HepG2 (cell line): ENCODE measurements around the gene COPZ1. TPM values are rescaled to one million over a fixed set of nuclear protein-coding genes. Genes with fewer than 3 reads are reported as not detected.

ENCODE experiments used
- ATF7 ChIP-seq, 2 experiments: fragments of 450-650 bp in 1 of 2; sonication (generic) in 1 of 2; formaldehyde crosslinking in 1 of 2; IDR thresholded peaks; 2 replicates each; pipeline versions ENCODE4 v1.4.0 to v1.6.1; 2016 to 2020; ENCODE audit warnings: antibody characterized with exemption in 1 of 2, mild to moderate bottlenecking in 1 of 2, missing genetic modification reagents in 1 of 2
- DMAP1 ChIP-seq: IDR thresholded peaks from 2 replicates; pipeline ENCODE4 v1.6.1; 2016
- DRAP1 ChIP-seq: IDR thresholded peaks from 2 replicates; pipeline ENCODE4 v1.6.1; 2016; ENCODE audit warnings: missing genetic modification reagents, missing compliant biosample characterization
- ELF4 ChIP-seq: sonication (generic); formaldehyde crosslinking; IDR thresholded peaks from 2 replicates; pipeline ENCODE4 v1.5.0; 2020; ENCODE audit warnings: missing genetic modification reagents, mild to moderate bottlenecking, moderate library complexity, borderline replicate concordance
- EZH2 ChIP-seq: conservative IDR thresholded peaks from 2 replicates; pipeline ENCODE4 v1.6.1; 2012; ENCODE audit warnings: mild to moderate bottlenecking, low read depth, low read length, moderate library complexity
- GTF3A ChIP-seq: sonication (generic); formaldehyde crosslinking; conservative IDR thresholded peaks from 2 replicates; pipeline ENCODE4 v1.4.0; 2020; ENCODE audit warnings: mild to moderate bottlenecking, missing genetic modification reagents
- HNRNPK ChIP-seq: fragments of 200-400 bp; formaldehyde crosslinking; IDR thresholded peaks from 2 replicates; pipeline ENCODE4 v1.6.1; 2018; ENCODE audit warnings: low read length, low read depth, moderate library complexity, mild to moderate bottlenecking; ENCODE audit not compliant: poor library complexity, severe bottlenecking
- MAFK ChIP-seq, 2 experiments: IDR thresholded peaks in 1 of 2; conservative IDR thresholded peaks in 1 of 2; 2 replicates each; pipeline ENCODE4 v1.6.1; 2011; ENCODE audit warnings: improper control_type of control experiment in 2 of 2, low read length in 2 of 2
- MED1 ChIP-seq: sonication (generic); formaldehyde crosslinking; IDR thresholded peaks from 2 replicates; pipeline ENCODE4 v1.4.0; 2020; ENCODE audit warnings: missing genetic modification reagents
- NKX3-1 ChIP-seq: sonication (generic); formaldehyde crosslinking; IDR thresholded peaks from 2 replicates; pipeline ENCODE4 v1.5.0; 2020; ENCODE audit warnings: missing genetic modification reagents
- PAF1 ChIP-seq: IDR thresholded peaks from 2 replicates; pipeline ENCODE4 v1.6.1; 2016; ENCODE audit warnings: missing genetic modification reagents, missing compliant biosample characterization
- PCBP2 ChIP-seq: fragments of 200-400 bp; formaldehyde crosslinking; optimal IDR thresholded peaks from 2 replicates; pipeline ENCODE3; 2018; ENCODE audit warnings: low read length, low read depth; ENCODE audit not compliant: poor library complexity, severe bottlenecking
- POLR2AphosphoS5 ChIP-seq: IDR thresholded peaks from 2 replicates; pipeline ENCODE4 v1.6.1; 2012; ENCODE audit warnings: low read depth, low read length
- RELA ChIP-seq: sonication (generic); formaldehyde crosslinking; IDR thresholded peaks from 2 replicates; pipeline ENCODE4 v1.4.0; 2020; ENCODE audit warnings: missing genetic modification reagents
- ZFAT ChIP-seq: sonication (generic); formaldehyde crosslinking; conservative IDR thresholded peaks from 2 replicates; pipeline ENCODE4 v1.8.1; 2023; ENCODE audit warnings: missing genetic modification reagents, inconsistent platforms
- ZMYM4 ChIP-seq: sonication (generic); formaldehyde crosslinking; IDR thresholded peaks from 2 replicates; pipeline ENCODE4 v1.8.1; 2023; ENCODE audit warnings: mild to moderate bottlenecking, missing genetic modification reagents
- ZNF33A ChIP-seq: sonication (generic); formaldehyde crosslinking; IDR thresholded peaks from 2 replicates; pipeline ENCODE4 v1.5.1; 2020; ENCODE audit warnings: missing genetic modification reagents, mild to moderate bottlenecking, moderate library complexity, borderline replicate concordance
- ZNF441 ChIP-seq: sonication (generic); formaldehyde crosslinking; IDR thresholded peaks from 2 replicates; pipeline ENCODE4 v1.7.0; 2021; ENCODE audit warnings: missing genetic modification reagents, borderline replicate concordance
- ZNF512B ChIP-seq: sonication (generic); formaldehyde crosslinking; IDR thresholded peaks from 2 replicates; pipeline ENCODE4 v1.5.1; 2020; ENCODE audit warnings: missing genetic modification reagents, mild to moderate bottlenecking, borderline replicate concordance
- ZNF556 ChIP-seq: sonication (generic); formaldehyde crosslinking; IDR thresholded peaks from 2 replicates; pipeline ENCODE4 v1.4.0; 2020; ENCODE audit warnings: mild to moderate bottlenecking, missing genetic modification reagents, borderline replicate concordance
- ZNF574 ChIP-seq: sonication (generic); formaldehyde crosslinking; IDR thresholded peaks from 2 replicates; pipeline ENCODE4 v1.4.0; 2020; ENCODE audit warnings: missing genetic modification reagents
- ZZZ3 ChIP-seq: sonication (generic); formaldehyde crosslinking; IDR thresholded peaks from 2 replicates; pipeline ENCODE4 v1.4.0; 2020; ENCODE audit warnings: missing genetic modification reagents, mild to moderate bottlenecking, borderline replicate concordance
- polyA plus RNA-seq, 8 experiments: library from polyadenylated mRNA; depleted of rRNA in 3 of 8; stranded (reverse) in 7 of 8; unstranded in 1 of 8; fragments of >200 nt; fragmentation: Illumina TruSeq in 4 of 8; extraction: Trizol in 4 of 8; gene quantifications; 2 replicates each; pipeline versions ENCODE4 v1.2.1 to v1.2.3, GENCODE V29; 2011 to 2016; ENCODE audit warnings: low read depth in 4 of 8, missing spikeins in 1 of 8, mixed read lengths in 1 of 8; ENCODE audit not compliant: insufficient read depth in 1 of 8
- total RNA-seq, 5 experiments: library from RNA; depleted of rRNA; stranded (reverse); fragments of >200 nt; fragmentation: Illumina TruSeq; extraction: Trizol; gene quantifications; 2 replicates each; pipeline ENCODE4 v1.2.3, GENCODE V29; 2016; ENCODE audit warnings: low read depth in 1 of 5
- TF ChIP-seq, protein P1 (sequence below): sonication (generic); formaldehyde crosslinking; IDR thresholded peaks from 2 replicates; pipeline ENCODE4 v1.8.1; 2022; ENCODE audit warnings: mild to moderate bottlenecking, missing genetic modification reagents

COPZ1 gene
- total and polyA plus RNA-seq, 2 of the 13 experiments (the other 11 are each of a cell fraction or from before 2014, with no cell fraction given) = 125 to 184 TPM

- TF ChIP-seq ZNF512B (CRISPR knock-in tag) (no peak), ZNF33A (CRISPR knock-in tag) (no peak), RELA (CRISPR knock-in tag) (no peak), POLR2AphosphoS5 (peak; percentile 90), GTF3A (no peak), ELF4 (CRISPR knock-in tag) (peak; percentile 78), EZH2 (no peak), ZFAT (CRISPR knock-in tag) (no peak), ATF7 (IDR thresholded peaks at IDR 0.05) (no peak), ATF7 (CRISPR knock-in tag; IDR thresholded peaks at IDR 0.05) (no peak), ZNF441 (CRISPR knock-in tag) (no peak), ZZZ3 (no peak), MAFK (conservative IDR thresholded peaks at IDR 0.05 in 1 of 2, IDR thresholded peaks at IDR 0.05 in 1 of 2; ENCODE audit: low read length in 2 of 2) (no peak), ZNF574 (CRISPR knock-in tag) (no peak), PCBP2 (no peak), PAF1 (CRISPR knock-in tag) (no peak), NKX3-1 (CRISPR knock-in tag) (peak; percentile 43; the same call in 1 of the 2 replicates), HNRNPK (no peak), ZNF556 (no peak), MED1 (CRISPR knock-in tag) (no peak), DMAP1 (peak; percentile 87; the same call in 1 of the 2 replicates), DRAP1 (CRISPR knock-in tag) (peak; percentile 89), ZMYM4 (CRISPR knock-in tag) (peak; percentile 44)
- TF ChIP-seq, protein P1, sequence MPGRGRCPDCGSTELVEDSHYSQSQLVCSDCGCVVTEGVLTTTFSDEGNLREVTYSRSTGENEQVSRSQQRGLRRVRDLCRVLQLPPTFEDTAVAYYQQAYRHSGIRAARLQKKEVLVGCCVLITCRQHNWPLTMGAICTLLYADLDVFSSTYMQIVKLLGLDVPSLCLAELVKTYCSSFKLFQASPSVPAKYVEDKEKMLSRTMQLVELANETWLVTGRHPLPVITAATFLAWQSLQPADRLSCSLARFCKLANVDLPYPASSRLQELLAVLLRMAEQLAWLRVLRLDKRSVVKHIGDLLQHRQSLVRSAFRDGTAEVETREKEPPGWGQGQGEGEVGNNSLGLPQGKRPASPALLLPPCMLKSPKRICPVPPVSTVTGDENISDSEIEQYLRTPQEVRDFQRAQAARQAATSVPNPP = no peak
These were observed at the start of gene COPZ1 (continued) for GRCh38 chr12:54324617-54325441.
